Measurements from ENCODE around the gene CHRNA1.

CHRNA1 gene

DNA sequence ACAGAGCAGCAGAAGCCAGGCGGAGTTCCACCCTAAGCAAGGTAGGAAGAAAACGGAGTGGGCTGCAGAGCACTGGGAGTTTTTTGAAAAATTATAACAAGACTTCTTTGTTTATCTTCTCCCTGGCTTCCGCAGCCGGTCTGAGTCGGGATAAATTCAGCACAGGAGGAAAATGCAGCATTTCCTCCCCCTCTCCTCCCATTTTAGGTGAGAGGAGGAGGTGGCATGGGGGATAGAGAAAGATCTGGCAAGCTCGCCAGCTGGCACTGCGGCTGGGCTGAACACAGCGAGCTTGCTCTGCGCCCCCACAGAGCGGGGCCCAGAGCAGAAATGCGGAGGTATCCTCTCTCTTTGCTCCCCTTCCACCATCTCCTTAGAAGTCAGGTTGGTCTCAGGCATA is 17.7 kb upstream of the CHRNA1 start:
- no peak for DNase-seq (ENCODE audit: low read depth)

DNA sequence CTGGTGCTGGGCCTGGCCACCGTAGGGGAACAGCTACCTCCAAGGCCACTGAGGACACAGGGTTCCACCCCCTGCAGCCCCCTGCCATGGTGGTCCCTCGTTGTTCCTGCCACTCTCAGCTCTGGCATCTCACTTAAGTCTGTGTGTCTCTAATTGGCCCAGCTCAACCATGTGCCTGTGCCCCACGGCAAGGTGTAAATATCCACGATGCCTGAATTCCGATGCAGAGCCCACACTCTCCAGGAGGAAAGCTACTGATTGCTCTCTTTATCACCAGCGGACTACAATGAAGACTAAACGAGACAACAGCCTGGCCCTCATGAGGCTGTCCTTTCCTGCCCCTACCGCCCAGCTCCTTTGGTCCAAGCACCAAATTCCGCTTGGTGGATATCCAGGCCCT is 17.0 kb upstream of the CHRNA1 start:
- no peak for DNase-seq (ENCODE audit: low read depth)

DNA sequence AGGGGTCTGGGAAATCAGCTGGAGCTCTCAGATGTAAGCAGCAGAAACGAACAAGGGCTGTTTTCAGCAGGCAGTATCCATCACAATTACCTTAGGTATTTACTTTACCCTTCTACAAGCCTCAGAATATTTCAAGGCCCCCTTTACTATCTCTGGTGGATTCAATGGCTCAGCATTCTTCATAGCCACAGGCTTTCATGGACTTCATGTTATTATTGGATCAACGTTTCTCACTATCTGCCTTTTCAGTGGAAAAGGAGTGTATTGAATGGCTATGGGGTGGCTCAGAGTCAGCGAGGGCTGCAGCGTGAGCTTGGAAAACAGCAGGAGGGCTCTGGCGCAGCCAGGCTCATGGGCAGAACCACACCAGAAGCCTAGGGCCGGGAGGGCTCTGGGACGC is 16.6 kb upstream of the CHRNA1 start:
- DNase-seq (ENCODE audit: low read depth), result no peak

DNA sequence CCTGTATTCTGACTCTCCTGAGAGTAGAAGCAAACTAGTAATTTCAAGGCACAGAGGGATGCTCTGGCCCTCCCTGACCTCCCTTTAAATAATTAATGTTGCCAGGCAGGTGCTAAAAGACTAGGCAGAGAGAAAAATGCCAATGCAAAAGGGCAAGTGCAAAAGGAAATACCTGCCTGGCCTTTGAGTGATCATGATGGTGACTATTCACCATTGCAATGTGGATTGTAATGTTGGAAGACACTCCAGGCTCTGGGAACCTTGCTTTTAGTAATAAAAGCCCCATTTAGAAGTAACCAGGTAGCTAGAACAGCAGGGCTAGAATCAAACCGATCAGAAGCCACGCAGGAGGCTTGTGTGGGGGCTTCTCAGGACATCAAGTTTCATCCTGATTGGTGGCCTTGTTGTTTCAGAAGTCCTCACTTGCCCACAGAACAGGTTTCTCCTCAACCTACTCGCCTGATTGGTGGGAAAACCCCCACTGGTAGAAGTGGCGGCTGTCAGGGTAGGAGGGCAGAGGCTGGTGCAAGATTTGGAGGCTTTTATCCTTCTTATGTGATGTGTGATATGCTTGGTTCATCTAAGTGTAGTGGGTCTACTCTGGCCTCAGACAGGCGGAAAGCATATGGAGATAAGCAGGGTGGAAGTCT is 16.0 kb upstream of the CHRNA1 start:
- no peak for DNase-seq (ENCODE audit: low read depth)

DNA sequence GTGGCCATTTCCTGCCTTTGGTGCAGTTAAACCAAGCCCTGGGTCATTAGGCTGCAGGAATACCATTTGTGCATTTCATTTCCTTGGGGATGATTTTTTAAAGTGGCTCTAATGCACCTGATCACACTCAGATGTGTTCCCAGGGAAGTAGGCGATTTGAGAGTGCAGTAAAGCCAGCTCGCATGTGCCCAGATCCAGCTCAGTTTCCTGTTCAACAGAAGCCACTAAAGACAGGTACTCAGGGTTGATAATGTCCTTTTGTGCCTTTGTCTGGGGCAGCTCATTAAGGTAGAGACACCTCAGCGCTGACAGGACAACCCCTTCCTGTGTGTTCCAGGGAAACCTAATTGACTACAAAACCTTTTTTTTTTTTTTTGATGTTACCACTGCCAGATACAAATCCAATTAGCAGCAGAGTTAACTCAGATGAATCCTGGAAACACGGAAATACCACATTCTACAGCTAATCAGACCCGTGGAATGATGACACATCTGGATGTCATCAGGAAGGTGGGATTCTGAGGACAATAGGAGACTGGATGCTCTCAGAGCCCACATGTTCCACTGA is 15.2 kb upstream of the CHRNA1 start:
- no peak for DNase-seq (ENCODE audit: low read depth)

DNA sequence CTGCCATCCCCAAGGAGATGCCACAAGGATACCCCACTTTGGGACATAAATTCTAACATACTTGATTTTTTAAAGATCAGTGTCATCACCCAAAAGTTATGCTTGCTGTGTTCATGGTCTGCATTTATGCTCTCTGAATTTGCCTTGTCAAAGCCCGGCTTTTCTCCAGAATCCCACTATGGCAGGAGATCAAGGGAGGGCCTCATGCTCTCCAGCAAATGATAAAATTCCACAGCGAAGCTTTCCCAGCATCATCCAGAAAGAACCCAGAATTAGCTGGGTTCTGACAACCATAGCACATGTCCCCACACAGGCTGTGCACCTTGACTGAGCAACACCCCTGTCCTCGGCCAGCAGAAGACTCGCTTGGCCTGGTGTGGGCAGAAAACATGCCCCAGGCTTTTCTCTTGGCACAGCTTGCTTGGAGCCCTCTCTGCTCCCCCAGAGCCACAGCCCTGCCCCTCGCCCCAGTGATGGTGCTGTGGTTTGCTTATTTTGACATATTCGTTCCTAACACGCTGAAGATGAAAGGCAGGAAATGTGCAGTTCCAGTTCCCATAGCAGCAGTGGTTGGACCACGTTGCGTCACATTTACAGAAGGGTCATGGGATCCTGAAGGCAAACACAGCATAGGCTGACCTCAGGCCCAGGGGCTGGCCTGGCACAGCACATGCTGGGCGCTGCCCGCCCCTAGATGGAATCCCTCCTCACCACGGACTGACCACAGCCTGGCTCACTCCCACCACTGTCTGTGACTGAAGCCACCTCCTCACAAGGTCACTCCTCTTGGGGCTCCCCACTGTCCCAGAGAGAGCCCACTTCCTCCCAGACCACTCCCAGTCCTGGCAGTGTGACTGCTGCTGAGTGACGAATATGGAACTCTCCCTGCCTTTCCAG is 14.1 kb upstream of the CHRNA1 start:
- peak; percentile 90 for DNase-seq (ENCODE audit: low read depth)

DNA sequence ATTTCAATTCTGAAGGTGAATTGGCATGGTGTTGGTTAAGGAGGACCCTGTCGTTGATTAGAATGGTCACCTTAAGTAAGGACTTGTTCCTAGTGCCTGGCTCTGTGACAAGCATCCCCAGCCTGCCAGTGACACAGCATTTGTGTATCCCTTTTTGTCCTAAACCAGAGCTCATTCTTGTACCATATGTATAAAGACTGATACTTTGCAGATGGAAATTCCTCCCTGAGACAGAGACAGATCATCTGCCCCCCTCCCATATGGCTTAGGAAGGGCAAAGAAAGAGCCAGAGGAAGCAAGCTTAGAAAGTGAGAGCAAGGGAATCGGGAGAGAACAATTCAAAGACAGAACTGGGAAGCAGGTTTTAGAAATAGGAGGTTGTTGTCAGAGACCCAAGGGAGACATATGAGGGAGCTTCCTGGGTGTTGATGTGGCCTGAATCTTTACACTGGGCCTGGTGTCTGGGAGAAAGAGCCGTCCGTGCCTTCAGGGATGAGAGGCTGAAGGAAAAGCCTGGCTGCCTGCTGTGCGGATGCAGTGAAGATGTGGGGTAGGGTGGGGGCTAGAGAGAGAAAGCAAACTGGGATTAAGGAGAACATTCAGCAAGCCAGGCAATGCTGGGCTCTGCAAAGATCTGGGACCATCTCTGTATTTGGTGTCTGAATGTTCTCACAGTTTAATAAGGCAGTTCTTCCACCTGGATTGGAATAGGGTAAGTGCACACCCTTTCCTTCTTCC is 13.2 kb upstream of the CHRNA1 start:
- no peak for DNase-seq (ENCODE audit: low read depth)

DNA sequence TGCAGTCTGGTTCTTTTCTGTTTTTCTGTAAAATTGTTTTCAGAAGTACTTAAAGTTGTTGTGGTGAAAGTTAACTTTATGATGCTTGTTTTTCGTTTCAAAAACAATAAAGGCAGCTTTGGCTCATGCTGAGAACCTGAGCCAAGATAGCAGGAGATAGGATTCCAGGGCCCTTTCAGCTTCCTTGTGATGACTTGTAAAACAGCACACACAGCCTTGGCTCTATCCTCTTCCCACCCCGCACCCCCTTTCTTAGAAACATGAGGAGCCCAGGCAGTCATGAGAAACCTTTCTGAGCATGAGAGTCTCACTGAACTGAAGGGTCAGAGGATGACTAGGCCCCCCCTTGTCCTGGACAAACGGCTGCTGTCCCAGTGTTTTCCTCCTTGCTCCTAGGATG is 12.4 kb upstream of the CHRNA1 start:
- DNase-seq (ENCODE audit: low read depth), result no peak

DNA sequence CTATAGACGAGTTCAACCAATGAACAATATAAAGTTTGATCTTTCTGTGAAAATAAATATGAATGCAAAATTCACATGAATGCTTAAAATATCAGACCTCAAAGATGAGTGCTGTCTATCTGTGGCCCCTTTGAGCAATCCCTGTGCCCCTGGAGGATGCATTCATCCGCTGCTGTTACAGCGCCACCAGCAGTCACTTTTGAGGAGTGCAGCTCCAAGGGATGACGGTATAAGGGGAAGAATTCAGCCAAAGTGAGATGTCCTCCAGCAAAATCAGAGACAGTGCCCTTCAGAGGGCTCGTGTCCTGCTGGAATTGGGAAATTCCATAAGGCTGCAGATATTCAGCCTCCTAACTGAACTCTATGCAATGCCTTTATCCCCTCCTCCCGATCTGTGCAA is 12.0 kb upstream of the CHRNA1 start:
- DNase-seq (ENCODE audit: low read depth), result no peak

DNA sequence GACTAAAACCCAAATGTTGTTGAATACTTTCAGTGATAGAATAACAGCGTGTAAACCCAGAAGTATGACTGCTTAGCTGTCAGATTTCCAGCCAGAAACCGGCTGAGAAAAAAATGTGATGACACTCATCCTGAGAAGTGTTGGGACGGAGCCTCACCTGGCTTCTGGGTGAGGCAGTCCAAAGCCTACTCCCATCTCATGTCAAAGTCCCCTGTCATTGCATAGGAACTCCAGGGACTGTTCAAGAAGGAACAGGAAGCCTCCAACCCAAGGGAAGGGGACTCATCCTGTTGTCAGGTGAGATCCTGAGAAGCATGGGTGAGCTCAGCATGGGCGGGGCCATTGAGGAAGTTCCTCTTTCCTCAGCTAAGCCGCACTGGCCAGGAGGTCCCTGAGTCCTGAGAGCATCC is 11.3 kb upstream of the CHRNA1 start:
- DNase-seq (ENCODE audit: low read depth), result no peak

DNA sequence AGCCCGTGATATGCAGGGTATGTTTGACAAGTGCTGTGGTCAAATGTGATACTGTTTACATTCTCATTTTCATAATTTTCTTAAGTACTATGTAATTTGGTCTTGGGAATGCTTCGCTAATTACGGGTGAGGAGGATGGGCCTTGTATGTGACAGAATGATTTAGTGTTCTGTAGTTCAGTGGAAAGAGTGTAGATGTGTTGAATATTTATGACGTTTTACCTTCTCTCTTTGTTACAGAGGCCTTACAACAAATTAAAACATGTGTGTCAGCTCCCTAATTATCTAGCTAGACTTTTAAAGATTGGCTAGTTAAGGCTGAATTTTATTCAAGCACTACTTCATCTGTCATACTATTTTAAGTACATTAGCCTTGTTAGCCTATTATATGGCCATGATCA is 10.6 kb upstream of the CHRNA1 start:
- no peak for DNase-seq (ENCODE audit: low read depth)

DNA sequence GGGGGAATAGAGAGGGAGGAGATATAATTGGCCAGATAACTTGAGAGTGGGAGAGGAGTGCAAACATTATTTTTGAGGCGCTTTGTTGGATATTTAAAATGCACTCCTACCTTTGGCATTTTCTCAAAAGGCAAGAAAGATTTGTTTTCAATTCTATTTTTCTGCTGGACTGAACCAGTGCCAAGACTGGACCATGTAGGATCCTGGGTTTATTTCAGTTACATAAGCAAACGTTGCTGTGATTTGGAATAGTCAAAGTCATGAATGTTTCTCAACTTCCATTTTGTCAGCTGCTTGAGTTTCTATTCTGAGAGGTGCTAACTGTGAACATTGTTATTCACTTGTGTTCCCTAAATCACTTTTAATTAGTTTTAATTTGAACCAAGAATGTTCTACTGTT is 8.9 kb upstream of the CHRNA1 start:
- no peak for DNase-seq (ENCODE audit: low read depth)

DNA sequence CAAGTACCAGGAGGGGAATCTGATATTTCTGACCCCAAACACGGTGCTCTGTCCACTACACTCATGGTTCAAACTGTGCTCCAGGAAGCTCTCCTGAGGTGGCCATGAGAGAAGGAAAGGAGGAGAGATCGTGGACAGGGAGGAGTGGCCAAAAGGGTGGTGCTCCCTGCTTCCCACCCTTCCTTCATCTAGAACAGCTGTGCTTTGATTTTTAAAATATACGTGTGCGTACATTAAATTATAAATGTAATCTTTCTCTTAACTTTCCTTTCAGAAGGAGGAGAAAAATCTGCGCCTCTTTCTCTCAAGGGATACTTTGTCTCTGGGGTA is 8.2 kb upstream of the CHRNA1 start:
- DNase-seq (ENCODE audit: low read depth), result no peak

DNA sequence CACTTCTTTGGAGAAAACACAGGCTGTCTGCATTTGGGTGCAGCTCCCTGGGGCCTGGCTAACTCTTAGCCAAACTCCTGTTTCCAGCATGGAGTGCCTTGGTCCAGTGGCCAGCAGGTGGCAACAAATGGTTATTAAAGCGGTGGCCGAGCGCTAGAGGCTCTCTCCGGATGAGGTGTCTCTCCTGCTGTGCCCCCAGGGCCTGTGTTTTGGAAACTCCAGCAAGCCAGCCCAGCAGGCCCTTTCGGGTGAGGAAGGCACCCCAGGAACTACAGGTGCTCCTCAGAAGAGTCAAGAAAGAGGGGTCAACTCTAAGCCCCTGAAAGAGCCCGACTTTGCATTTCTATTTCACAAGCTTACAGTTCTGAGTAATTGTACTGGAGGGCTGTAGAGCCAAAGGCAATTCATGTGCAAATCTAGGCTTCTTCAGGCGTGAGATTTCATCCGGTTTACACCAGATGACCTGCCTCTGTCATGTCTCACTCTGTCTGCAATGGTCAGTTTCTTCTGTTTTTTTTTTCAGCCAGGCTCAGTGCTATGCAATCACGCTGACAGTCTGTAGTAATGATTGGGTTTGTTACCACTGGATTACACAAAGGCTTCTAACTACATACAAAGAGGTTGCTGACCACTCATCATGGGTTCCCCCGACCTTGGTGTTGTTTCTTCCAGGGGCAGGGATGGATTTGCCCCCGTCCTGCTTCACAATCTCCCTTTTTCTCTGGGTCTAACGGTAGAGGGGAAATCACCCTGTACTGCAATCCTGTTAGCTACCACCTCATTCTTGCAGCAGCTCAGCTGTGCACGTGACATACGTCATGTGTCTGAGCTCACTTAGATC is 7.6 kb upstream of the CHRNA1 start:
- DNase-seq (ENCODE audit: low read depth), result no peak

DNA sequence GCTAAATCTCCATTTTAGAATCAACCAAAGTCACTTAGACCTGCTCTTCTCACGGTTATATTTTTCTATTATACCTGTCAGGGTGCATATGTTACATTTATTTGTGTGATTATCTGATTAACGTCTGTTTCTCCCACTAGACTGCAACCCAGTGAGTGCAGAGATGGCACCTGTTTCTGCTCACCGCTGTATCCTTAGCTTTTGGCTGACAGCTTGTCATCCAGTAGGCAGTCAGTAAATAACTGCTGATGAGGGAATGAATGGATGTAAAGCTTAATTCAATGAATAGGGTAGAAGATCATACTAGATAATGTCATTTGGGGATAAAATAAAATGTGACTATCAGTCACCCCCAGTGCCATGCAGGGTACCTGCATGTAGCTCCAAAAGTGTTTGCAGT is 6.9 kb upstream of the CHRNA1 start:
- no peak for DNase-seq (ENCODE audit: low read depth)

DNA sequence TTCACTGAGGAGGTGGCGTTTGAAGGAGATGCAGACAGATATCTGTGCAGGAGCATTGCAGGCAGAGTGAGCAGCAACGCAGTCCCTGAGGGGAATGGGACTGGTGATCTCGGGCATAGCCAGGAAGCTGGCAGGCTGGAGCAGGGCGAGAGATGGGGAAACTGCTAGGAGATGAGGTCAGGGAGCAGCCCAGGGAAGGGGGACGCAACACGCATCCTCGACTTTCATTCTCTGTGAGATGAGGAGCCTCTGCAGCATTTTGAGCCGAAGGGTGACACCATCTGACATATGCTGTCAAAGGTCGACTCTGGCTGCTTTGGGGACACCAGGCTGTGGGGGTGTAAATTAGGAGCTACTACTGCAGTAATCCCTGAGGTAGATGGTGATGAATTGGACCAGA is 4.3 kb upstream of the CHRNA1 start:
- no peak for DNase-seq (ENCODE audit: low read depth)

DNA sequence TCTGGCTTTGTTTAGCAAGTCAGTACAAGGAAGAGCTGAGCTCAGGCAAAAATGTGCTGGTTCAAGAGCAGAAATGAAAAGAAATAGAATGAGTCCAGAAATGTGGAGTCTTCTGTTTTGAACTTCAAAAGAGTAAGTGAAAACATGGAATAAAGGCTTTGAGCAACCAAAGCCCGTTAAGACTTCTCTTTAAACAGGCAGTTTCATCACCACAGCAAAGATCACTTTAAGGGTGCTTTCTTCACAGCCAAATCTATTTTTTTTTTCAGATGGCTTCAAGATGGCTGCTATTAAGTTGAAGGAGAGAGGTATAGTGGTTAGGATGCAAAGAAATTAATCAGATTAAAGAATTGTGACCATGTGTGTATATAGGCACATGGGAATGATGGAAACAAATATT is 2.0 kb upstream of the CHRNA1 start:
- DNase-seq (ENCODE audit: low read depth), result no peak

DNA sequence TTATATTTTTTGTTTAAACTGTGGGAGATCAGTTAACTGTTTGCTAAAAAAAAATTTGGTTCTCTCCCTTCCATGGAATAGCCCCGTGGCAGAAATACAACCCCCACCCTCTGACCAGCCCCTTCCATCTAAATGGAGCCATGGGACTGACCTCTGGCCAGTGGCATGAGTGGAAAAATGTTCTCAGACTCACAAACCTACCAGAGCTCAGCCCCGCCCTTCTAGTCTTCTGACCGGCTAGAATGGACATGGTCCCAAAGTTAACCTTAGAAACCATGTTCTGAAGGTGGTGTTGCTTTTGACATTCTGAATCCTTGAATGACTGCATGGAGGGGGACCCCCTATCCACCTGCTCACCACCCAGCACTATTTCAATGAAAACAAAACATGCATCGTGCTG is 1.3 kb upstream of the CHRNA1 start:
- no peak for DNase-seq (ENCODE audit: low read depth)

DNA sequence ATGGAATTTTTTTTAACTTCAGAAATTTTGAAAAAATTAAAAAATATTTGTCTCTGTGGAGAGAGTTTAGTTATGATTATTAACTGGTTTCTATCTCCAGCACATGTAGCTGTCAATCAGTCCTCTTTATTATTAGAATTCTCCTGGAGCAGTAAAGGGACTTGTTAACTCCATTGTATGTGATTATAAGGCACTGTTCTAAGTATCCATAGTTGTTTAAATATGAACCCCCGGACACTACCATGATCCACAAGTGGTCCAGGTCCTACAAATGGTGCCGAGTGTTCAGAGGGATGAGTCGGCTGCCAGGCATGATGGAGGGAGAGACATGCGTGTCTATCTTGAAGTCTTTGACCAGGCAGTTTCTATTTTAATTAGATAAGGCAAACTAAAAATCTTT is 492 bp downstream of the CHRNA1 start:
- no peak for DNase-seq (ENCODE audit: low read depth)

DNA sequence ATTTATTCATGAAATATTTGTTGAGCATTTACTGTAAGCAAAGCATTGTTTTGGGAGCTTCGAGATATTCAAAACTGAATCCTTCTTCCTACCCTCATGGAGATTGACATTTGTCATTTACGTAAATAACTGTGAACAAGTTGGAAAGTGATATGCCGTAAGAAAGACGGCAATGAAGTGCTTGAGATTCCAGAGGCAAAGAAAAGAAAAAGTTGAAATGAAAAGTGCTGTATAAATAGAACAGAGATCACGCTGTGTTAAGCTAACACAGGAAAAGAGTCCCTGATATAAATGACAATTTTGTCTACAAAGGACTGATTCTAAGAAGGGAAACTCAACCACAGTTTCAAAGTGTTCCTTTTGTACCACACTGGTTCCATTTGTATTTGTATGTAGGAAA is 1.8 kb downstream of the CHRNA1 start:
- DNase-seq (ENCODE audit: low read depth), result no peak

DNA sequence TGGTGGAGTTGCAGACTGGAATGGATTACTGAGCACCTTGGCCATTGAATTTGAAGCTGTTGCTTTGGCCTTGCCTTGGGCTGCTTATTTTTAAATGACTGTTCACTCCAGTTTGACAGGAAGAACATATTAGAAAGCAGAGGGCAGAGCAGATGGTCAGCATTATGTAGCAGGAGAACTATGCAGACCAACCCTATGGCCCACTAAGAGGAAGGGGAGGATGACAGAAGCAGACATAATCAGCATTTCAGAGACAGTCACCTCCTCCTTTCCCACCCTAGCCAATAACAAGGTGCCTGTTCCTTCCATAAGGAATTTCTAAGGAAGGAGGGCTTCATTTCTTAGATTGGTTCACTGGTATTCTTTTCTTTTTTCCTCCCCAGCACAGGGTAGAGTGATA is 2.4 kb downstream of the CHRNA1 start:
- DNase-seq (ENCODE audit: low read depth), result no peak

DNA sequence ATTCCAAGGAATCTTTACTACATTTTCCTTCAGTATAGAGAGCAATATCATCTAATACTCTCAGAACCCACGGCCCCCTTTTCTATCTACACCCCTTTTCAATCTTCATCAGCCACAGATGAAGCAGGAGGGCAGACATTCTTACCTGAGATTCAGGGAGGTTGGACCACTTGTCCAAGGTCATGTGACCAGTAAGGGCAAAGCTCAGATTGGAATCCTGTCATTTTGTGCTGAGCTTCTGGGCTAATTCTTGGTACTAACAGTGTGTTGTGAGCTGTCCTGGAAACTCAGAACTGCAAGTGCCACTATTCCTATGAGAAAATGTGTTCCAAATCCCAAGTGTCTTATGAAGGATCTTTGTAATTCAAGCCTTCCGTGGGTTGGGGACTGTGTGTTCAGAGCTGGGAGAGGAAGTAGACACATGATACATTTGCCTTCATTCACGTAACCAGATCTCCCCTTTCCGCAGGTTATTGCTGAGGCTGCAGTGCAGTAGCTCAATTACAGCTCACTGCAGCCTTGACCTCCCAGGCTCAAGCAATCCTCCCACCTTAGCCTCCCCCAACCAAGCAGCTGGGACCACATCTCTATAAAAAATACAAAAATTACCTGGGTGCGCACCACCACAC is 3.3 kb downstream of the CHRNA1 start:
- DNase-seq (ENCODE audit: low read depth), result no peak
